ENCODE results near the gene SASH3.
"Not testable (repeated sequence)": the region's sequence is repeated elsewhere in the genome, so short reads cannot be mapped to it uniquely, and the experiment has no call there.

- not testable (repeated sequence) for TF ChIP-seq CTCF (IDR thresholded peaks at IDR 0.05); POLR2A (IDR thresholded peaks at IDR 0.05); POLR2AphosphoS5 (IDR thresholded peaks at IDR 0.05; ENCODE audit: insufficient read depth in 1 of 2, low read depth in 1 of 2)
Measured at GRCh38 chrX:129742759-129743152, 37.0 kb upstream of the SASH3 start.

All from vagina (tissue), 2 donors.